HG02678 (cell line): ENCODE results near the gene GADD45G.

ENCODE experiments used
- ATAC-seq: cut with Tn5 transposase; IDR thresholded peaks from one replicate; pipeline ENCODE4 v1.9.1; 2021; ENCODE audit warnings: mild to moderate bottlenecking, moderate library complexity; ENCODE audit not compliant: unreplicated experiment

GADD45G gene

DNA sequence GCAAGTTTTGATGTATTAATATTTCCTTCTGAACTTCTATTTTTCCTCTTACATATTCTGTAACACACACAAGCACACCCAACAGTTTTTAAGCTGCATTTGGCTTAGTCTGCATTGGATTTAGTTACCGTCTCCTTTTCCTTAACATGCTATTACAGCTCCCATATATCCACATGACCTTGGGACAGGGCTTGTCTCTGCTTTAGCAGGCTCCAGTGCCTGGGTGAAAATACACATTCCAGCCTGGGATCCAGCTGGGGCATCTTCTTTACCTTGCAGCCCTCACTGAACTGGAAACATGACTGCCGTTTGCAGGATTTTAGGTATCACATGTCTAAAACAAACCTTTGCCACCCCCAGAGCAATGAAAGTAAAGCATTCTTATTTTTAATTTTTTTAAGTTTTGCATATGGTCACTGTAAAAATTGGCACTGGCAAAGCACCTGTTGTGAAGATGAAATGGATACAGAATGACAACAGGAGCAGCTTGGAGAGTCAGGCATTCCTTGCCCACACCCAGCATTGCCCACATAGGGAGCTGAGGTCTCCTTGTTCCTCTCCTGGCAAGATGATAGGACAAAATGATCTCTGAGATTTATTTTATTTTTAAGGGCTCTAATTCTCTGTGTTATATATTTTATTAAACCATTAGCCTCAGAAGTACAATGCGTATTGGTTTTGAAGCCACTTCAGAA is 4.0 kb downstream of the GADD45G start:
- no peak for ATAC-seq

DNA sequence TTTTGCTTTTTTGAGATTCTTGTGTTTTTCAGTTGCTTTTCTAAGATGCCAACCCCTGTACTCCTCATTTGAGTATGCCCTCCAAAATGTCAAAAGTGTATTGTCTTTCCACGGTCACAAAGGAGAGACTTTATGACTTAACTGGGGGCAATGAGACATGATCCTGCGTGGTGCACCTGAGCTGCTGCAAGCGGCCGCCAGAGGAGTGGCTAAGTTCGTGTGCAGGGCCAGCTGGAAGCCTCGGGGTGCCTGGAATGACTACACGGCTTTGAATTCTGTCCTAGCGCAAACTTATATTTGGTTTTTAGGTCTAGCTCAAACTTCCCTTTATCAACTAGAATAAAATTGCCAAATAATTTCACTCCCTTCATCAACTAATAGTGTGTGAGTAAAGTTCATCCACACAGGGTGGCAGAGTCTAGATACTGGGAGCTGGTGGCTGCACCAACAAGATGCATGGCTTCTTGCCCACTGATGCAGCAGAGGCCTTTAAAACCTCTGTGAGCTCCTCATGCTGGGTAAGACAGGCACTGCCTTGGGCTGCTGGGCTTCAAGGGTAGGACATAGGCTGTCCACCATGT is 4.7 kb downstream of the GADD45G start:
- ATAC-seq: no peak

DNA sequence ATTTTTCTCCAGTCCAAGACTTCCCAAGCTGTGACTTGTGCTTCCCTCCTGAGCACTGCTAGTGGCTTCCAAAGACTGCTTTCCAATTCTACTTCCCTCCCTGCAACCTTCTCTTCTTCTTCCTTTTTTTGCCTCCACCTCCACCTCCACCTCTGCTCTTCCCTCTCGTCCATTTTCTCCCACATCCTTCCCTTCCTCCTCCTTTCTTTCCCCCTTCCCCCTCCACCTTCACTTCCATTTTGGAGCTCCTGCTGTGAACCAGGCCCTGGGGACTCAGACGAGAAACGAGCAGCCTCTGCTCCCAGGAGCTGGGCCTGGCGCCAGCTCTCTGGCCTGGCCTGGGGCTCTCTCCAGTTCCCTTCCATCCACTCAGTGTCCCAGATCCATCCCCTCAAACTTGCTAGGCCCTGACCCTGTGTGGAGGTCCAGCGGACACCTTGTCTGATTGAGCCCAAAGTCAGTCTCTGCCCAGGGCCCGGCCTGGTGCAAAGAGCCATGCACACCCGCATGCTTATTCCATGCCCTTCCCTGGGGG is 5.6 kb downstream of the GADD45G start:
- ATAC-seq: no peak

DNA sequence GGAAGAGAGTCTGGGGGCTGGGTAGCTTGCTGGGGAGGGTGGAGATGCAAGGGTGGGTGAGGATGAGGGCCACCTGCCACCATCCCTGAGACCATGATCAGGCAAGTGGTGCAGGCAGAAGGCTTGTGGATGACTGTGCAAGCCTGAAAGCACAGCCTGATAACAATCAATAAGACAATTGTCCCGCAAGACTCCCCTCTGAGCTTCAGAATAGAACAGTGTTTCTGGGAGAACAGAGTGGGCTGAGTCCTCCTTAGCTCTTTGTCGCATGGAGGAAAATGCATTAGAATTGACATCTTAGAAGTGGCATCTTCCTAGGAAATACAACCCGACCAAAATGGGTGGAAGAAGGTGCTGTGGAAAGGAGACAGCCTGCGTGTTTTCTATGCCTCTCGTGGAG is 6.6 kb downstream of the GADD45G start:
- no peak for ATAC-seq

DNA sequence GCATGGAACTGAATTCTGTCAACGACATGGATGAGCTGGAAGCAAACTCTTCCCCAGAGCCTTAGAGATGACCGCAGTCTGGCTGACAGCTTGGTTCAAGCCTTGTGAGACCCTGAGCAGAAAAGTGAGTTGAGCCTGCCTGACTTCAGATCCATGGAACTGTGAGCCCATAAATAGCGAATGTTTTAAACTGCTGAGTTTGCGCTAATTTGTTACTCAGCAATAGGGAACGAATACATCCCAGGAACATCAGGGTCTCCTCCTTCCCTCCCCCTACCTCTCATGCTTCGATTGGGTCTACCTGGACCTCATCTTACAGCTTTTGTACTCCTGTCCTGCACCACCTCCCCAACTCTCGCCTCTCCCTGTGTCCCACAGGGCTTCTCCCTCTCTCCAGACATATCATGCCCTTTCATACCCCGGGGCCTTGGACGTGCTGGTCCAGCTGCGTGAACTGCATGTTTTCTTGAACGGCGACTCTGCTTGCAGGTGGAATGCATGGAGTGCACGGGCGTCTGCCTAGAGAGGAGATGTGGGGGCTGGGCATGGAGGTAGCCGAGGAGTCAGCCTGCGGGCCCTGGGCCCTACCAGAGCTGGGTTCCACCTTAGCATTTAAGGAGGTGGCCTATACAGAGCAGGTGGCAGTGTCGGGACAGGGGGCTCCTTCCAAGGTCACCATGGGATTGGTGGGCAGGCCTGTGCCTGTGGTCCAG is 7.9 kb downstream of the GADD45G start:
- no peak for ATAC-seq

DNA sequence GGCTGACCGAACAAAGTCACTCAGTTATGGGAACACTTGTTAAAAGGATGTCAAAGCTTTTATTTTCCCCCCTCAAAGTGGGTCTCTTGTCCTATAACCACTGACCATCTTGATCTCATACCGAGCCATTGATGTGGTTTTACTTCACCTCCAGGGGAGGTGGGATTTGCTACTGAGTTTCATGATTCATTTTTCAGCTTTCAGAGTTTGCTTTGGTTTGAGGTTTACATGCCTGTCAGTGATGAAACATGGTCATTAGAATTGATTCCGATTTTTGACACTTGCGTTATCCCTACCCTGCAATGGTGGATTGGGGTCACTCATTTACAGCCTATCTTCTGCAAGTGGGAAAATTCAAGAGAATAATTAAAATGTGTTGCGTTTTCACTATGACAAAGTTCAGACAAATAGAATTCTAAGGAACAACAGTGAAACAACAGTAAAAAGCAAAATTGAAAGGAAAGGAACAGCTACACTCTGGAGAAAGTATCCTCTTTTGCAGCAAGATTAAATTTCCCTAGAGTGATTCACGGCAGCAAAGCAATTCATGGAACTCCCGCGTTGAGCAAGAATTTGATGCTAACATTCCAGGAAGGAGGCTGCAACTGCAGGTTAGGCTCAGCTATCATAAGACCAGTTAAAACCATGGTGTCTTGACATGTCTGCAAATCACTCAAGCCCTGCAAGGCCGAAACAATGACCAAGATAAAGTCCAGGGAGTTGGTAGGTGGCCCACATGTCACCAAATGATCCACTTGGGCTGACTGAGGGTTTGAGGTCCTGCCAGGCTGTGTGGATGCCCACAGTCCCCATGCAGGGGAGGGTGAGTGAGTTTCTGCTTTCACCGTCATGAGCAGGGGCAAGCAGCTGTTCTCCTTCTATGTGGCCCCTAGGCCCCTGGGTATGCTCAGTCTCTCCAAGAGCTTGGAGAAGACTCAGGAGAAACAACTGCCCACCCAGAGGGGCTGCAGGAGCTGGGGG is 9.4 kb downstream of the GADD45G start:
- ATAC-seq: no peak

DNA sequence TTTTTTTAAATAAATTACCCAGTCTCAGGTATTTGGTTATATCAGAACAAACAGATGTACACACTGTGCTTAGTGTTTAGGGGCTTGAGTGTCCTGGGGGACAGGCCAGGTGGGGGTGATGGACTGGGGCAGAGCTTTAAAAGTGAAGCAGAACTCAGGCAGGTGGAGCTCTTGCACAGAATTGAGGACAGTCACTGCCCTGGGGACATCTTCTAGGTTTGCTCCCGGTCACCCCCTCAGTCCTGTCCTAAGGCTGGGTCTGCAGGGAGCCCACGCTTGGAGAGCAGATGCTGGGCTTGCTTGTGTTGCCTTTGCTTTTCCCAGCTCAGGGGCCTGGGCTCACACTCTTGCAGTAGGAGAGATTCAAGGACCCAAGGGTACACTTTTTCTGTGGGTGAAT is 10.8 kb downstream of the GADD45G start:
- no peak for ATAC-seq

DNA sequence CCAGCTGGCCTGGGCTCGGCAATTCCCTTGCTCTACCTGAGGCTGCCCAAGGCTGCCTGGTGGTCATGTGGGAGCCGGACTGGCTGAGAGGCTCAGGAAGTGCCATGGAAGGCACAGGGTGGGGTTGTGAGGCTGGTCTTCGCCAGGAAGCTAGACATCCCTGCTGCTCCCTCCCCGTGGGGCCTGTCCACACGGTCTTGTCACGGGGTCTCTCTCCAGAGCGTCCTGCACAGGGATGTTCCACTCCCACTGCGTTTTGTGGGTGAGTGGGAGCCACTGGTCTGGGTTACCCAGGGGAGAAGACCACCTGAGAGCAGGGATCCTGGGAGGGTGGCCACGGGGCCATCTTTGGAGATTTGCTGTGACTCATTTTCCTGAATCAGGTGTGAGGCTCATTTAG is 11.6 kb downstream of the GADD45G start:
- ATAC-seq: no peak

DNA sequence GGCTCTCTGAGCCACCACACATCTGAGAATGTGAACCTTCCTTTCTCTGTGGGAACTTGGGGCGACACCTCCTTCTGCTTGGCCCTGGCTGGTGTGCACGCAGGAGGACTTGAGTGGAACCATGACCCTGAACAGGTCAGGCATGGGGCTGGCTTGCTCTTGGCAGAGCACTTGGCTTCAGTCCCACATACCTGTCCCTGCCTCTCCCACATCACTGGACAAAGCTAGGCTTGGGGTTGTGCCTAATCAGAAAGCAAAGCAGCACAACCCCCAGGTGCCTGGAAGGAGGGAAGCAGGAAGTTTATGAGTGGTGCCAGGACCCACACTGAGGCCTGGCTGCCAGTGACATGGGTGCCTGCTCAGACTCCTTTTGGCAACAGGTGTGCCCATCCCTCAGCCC is 13.2 kb downstream of the GADD45G start:
- no peak for ATAC-seq

DNA sequence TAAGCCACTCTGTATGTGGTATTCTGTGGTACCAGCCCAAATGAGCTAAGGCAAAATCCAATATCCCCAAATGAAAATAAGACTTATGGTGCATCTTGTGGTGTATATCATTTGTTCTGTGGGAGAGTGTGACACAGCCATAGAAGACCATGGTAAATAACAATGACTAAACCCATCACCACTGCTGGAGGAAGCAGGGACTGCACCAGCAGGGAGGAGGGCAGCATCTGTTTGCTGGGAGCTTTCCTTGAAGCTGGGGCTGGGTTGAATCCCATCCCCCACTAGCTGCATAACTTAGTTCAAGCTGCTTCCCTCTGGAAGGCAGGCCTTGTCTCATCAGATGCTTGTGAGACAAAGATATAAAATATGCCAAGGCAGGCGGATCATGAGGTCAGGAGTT is 14.2 kb downstream of the GADD45G start:
- ATAC-seq: no peak

DNA sequence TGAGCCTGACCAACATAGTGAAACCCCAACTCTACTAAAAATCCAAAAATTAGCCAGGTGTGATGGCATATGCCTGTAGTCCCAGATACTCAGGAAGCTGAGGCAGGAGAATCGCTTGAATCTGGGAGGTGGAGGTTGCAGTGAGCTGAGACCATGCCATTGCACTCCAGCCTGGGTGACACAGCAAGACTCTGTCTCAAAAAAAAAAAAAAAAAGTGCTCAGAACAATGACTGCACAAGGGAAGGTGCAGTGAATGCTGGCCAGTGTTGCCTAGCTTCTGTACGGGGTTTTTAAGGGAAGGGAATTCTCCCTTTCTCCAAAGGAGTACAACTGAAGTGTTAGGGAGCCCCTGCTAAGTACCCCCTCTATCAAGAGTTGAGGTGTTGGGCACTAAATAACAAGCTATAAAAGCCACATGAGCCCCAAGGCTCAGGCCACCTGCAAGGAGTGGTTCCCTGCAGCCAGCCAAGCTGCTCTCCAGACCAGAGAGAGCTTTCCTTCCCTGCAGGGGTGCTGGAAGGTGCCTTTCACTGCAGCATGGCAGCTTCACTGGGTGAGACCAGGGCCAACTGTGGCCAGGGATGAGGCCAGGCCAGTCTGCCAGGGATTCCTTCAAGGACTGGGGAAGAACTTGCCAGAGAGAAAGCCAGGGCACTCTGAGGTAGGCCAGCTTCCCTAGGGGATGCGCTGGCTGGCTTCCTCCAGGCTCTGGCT is 14.8 kb downstream of the GADD45G start:
- ATAC-seq: no peak

DNA sequence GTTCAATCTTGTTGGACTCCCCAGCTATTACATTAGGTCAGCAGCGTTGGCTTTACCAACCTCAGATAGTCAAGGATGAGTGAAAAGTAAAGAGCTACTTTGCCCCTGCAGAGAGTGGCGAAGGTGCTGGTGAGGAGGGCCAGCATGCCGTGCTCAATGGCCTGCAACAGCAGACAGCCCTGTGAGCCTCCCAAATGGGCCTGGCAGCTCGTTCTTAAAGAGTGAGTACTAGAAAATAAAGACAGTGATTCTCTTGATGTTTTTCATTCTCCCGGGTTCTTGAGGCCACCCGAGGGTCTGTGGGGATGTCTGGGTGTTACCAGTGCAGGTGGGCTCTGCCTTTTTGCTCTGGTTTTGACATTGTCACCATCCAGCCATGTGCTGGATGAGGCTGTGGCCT is 16.2 kb downstream of the GADD45G start:
- ATAC-seq: no peak

DNA sequence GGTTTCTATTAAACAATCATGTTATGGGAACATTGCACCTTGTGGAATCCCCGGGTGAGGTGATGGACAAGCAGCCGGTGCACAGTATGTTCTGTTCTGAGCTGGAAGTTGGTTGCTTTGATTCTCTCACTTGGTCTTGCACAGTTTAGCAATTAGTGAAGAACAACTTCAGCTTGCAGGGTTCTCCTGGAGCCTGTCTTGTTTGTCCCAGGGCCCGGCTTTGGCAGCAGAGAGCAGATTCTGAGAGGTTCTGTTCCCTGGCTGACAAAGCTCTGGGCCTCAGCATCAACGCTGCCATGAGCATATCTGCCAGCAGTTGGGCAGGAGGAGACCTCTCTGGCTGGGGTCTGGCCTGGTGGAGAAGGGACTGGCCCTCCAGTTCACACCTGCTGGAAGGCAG is 16.9 kb downstream of the GADD45G start:
- ATAC-seq: no peak

DNA sequence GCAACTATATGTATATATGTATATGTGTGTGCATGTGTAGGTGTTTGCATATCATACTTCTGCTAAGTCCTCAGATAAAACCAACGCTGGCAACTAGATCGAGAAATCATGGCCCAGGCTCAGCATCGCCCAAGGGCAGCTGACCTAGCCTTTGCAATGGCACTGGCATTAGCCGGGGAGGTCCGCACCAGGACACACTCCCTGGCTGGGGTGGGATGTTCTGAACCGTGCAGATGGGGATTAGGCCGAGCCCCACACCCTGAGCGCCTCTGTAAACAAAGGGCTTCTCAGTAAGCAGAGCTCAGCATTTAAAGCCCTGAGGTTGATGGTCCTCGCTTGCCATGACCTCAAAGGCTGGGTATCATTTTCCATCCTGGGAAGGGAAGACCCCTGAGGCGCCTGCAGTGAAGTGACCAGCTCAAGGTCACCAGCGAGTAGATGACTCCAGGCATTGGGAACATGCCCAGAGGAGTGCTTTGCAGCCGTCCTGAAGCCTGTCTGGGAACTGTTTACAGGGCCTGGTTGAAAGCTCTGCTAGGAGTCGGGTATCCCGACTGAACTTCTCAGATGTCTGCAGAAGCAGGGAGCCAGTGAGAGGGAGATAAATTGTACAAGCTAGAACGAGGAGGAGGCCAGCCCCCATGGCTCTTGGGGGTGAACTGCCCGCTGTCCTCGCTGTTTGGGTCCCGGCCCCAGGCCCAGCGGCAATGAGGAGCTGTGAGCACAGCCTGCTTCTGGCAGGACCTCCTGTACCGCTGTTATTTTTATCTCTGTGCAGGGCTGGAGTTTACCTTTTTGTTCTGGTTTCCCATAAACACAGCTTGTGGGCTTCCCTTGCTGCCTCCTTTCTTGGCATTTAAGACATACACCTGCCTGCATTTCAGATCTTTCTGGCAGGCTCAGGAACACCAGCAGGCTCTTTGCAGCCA is 18.4 kb downstream of the GADD45G start:
- no peak for ATAC-seq

DNA sequence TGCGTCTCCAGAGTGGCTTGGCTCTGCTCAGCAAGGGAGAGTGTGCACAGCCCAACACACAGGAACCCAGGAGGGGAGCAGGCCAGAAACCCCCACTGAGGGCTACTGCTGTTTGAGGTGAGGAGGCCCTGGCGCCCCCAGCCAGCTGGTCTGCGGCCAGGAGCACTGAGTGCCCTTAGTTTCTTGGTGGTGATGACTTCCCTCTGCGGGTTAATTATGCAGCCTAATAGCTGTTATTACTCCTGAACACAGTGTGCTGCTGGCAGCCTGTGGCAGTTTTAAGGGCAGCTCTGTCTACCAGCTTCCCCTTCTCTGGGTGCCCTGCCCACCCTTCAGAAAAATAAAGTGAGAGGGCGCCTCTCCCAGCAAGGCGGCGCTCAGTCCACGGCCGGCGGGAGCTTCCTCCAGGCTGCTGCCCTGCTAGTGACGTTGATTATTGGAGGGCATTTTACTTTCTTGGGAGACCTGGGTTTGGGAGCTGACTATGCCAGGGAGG is 19.2 kb downstream of the GADD45G start:
- ATAC-seq: no peak

DNA sequence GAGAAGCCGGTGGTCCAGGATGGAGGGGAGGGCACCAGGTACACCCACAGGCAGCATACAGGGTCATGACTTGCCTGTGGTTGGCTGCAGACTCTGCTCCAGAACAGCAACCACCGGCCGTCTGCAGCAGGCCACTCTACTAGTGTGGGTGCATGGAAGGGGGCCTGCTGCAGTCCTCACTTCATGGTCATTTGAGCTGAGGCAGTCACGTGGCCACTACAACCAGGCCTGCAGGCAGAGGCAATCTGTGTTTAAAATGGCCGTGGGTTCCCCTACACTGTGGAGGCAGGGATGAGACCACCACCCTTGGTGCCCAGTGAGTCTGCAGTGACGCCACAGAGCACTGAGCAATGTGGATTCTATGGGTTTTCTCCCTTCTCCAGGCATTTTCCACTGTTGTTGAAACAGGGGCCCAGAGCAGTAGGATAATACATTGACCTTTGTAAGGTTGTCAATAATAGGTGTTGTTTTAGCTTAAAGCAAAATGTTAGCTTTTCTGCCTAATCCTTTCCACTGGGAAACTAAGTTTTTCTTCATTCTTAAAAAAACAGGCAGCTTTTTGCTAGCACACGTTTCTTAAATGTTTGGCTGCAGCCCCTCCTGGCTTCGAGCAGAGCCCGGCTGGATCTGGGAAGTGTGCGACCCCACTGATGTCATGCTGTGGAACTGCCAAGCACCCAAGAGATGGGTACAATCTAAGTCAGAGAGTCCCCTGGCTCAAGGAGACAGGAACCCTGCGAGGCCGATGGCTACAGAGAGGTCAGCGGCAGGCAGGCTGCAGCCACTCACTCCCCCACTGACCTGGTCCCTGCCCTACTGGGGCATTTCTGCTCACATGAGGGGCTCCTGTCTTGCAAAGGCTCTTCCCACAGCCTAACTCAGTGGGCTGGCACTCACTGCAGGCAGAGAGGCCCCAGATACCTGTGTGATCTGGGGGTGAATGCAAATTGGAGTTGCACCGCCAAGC is 21.2 kb downstream of the GADD45G start:
- ATAC-seq: no peak

DNA sequence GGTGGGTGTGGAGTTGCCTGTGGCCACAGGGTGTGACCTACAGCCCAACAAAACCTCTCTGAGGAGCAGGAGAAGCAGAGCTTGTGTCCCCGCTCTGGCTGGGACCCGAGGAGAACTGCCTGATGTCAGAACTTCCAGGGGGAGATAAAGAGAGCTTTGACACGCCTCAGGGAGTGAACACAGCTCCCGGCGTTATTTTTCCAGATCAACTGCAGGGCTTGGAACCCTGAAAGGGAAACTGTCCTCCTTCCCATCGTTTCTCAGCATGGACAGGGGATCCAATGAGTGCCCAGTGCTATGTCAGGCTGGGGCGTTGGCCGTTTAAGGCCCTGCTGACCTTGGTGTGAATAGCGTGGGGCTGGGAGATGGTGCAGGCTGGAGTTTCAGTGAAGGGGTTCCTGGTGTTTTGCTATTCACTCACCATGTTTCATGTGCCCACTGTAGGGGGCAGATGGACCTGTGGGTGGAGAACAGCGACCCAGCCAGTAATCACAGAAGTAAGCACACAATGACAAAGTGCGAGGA is 22.0 kb downstream of the GADD45G start:
- no peak for ATAC-seq

DNA sequence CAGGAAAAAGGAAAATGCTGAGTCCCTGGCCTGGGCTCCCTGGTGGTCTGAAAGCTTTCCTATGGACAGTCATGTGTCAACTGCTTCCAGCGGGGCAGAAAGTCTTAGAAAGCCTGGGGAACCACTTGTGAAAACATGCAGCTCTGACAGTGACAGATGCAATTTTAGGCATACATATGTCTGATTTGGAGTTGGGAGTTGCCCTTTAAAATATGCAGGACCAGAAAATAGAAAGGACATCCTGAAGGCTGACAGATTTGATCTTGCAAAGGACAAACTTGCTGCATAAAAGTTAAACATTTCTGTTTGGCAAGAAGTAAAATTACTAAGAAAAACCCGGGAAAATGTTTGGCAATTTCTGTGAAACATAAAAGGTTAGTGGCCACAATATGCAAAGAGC is 23.8 kb downstream of the GADD45G start:
- ATAC-seq: no peak
